K562 (cell line): ENCODE results near the gene MYG1. TPM values are rescaled to one million over a fixed set of nuclear protein-coding genes. Genes with fewer than 3 reads are reported as not detected.
A peak's percentile ranks its signal among the peaks of the same experiment; 100 is the strongest.

ENCODE experiments used
- ATAC-seq: fragments of 200-7000 bp; cut with Tn5 transposase; 3 replicates; pipeline ENCODE4 v1.9.1; 2020; ENCODE audit warnings: moderate library complexity
- BruUV-seq: library from RNA; stranded (reverse); fragments of 400-500 nt; replicated peaks from 2 replicates; lab custom pipeline; 2021; lab: Mats Ljungman, UMichigan
- CTCF ChIA-PET: fragments of 300-600 bp; formaldehyde crosslinking; extraction: SDS; loops from one replicate; lab custom pipeline; 2021; ENCODE audit warnings: low intra/inter-chr PET ratio; lab: Yijun Ruan, JAX
- POLR2A ChIA-PET: fragments of 300-600, 350-650 bp; sonication (Branson Sonifier 250); formaldehyde crosslinking; extraction: SDS; loops from one replicate; lab custom pipeline; 2021; ENCODE audit warnings: antibody characterized with exemption, inconsistent platforms; lab: Yijun Ruan, JAX
- DNase-seq, 4 experiments: peaks; one replicate each; pipeline versions ENCODE4 v3.0.0 to v3.0.0-alpha.2; 2011 to 2018; ENCODE audit warnings: low spot score in 3 of 4, mixed read lengths in 3 of 4; ENCODE audit errors: extremely low read depth in 1 of 4
- FAIRE-seq: peaks from 2 replicates; lab custom pipeline; 2011; peaks lifted over from hg19 to GRCh38; lab: Jason Lieb, UNC
- H2AFZ ChIP-seq: 2 replicates; pipeline ENCODE4 v1.6.0; 2011; ENCODE audit warnings: low read depth, low read length, control low read depth, inconsistent platforms
- H3K27ac ChIP-seq: fragments of 200-600 bp; 3 replicates; pipeline ENCODE4 v1.8.0; 2011; ENCODE audit warnings: low read depth, mild to moderate bottlenecking, control low read depth, inconsistent platforms, low read length, moderate library complexity, mixed read lengths; ENCODE audit errors: extremely low read depth
- H3K27me3 ChIP-seq, 2 experiments: fragments of 300-600 bp in 1 of 2; 2 replicates in 1 of 2; 3 replicates in 1 of 2; pipeline versions ENCODE4 v1.6.0 to v1.8.0; 2011; ENCODE audit warnings: inconsistent platforms in 2 of 2, low read length in 2 of 2, mild to moderate bottlenecking in 1 of 2, mixed read lengths in 1 of 2, moderate library complexity in 1 of 2; ENCODE audit not compliant: control insufficient read depth in 2 of 2, insufficient read depth in 2 of 2
- H3K36me3 ChIP-seq: fragments of 300-600 bp; 3 replicates; pipeline ENCODE4 v1.8.0; 2011; ENCODE audit warnings: mild to moderate bottlenecking, low read length, inconsistent platforms; ENCODE audit not compliant: control insufficient read depth, insufficient read depth
- H3K4me1 ChIP-seq, 2 experiments: fragments of 200-600 bp in 1 of 2; replicated peaks in 1 of 2; 2 replicates in 1 of 2; 3 replicates in 1 of 2; pipeline versions ENCODE4 v1.5.1 to v1.8.0; 2011; ENCODE audit warnings: inconsistent platforms in 2 of 2, low read length in 2 of 2, mild to moderate bottlenecking in 1 of 2, mixed read lengths in 1 of 2, moderate library complexity in 1 of 2; ENCODE audit not compliant: control insufficient read depth in 2 of 2, insufficient read depth in 2 of 2
- H3K4me2 ChIP-seq: 2 replicates; pipeline ENCODE4 v1.6.1; 2011; ENCODE audit warnings: low read length, control low read depth, inconsistent platforms, mixed read lengths; ENCODE audit not compliant: insufficient read depth
- H3K4me3 ChIP-seq: fragments of 200-600 bp; sonication (generic), shearing (Covaris generic); 2 replicates; pipeline ENCODE4 v1.5.1; 2016; ENCODE audit warnings: control low read depth, inconsistent platforms
- H3K79me2 ChIP-seq: fragments of 200-600 bp; 3 replicates; pipeline ENCODE4 v1.8.0; 2011; ENCODE audit warnings: low read length, inconsistent platforms; ENCODE audit not compliant: control insufficient read depth, insufficient read depth
- H3K9ac ChIP-seq, 2 experiments: 2 replicates each; pipeline versions ENCODE4 v1.6.0 to v1.6.1; 2011; ENCODE audit warnings: low read depth in 2 of 2, low read length in 2 of 2, control low read depth in 1 of 2, inconsistent platforms in 1 of 2, mild to moderate bottlenecking in 1 of 2, mixed read lengths in 1 of 2; ENCODE audit not compliant: insufficient read depth in 1 of 2
- H3K9me1 ChIP-seq: one replicate; pipeline ENCODE4 v1.6.0; 2011; ENCODE audit warnings: inconsistent platforms, mild to moderate bottlenecking, low read length, moderate library complexity; ENCODE audit not compliant: control insufficient read depth, insufficient read depth
- H3K9me3 ChIP-seq: replicated peaks from 2 replicates; pipeline ENCODE4 v1.5.1; 2011; ENCODE audit warnings: low read depth, low read length, inconsistent platforms; ENCODE audit not compliant: control insufficient read depth, insufficient read depth
- H4K20me1 ChIP-seq: replicated peaks from 2 replicates; pipeline ENCODE4 v1.6.1; 2011; ENCODE audit warnings: low read length, inconsistent platforms, mixed read lengths; ENCODE audit not compliant: control insufficient read depth, insufficient read depth
- ILK ChIP-seq: fragments of 450-650 bp; IDR thresholded peaks from 2 replicates; pipeline ENCODE4 v1.6.1; 2016; ENCODE audit warnings: missing genetic modification characterization, low read depth, mild to moderate bottlenecking, missing compliant biosample characterization, moderate library complexity, borderline replicate concordance
- KAT2B ChIP-seq: IDR thresholded peaks from one replicate; pipeline ENCODE4 v1.6.1; 2012; ENCODE audit warnings: low read depth, mild to moderate bottlenecking, control low read depth, inconsistent platforms, low read length, moderate library complexity
- MECOM ChIP-seq: fragments of 250-450 bp; sonication (Bioruptor Pico); IDR thresholded peaks from 2 replicates; pipeline ENCODE4 v1.8.0; 2022; ENCODE audit warnings: inconsistent platforms
- RBM14 ChIP-seq: fragments of 200-400 bp; formaldehyde crosslinking; IDR thresholded peaks from 2 replicates; pipeline ENCODE4 v1.6.1; 2018; ENCODE audit warnings: low read depth, mild to moderate bottlenecking, low read length, moderate library complexity, borderline replicate concordance; ENCODE audit not compliant: insufficient read depth
- TRIM24 ChIP-seq, 2 experiments: fragments of 450-650 bp; IDR thresholded peaks; 2 replicates each; pipeline ENCODE4 v1.6.1; 2016
- ZNF77 ChIP-seq: fragments of 250-450 bp; sonication (Bioruptor Pico); IDR thresholded peaks from 2 replicates; pipeline ENCODE4 v1.5.0; 2020
- WGBS: fragments of 100-300 bp; shearing (Covaris generic); methylation state at CpG from one replicate; pipeline ENCODE4 v1.1.6; 2016; ENCODE audit warnings: low coverage, mixed read lengths; ENCODE audit not compliant: insufficient coverage; ENCODE audit errors: missing lambda C conversion rate; 5-methylcytosine and 5-hydroxymethylcytosine counted together
- in situ Hi-C: fragments of 300-500 bp; cut with MboI; formaldehyde crosslinking; loops from 4 replicates; pipeline ENCODE4 v1.15.0; 2018; ENCODE audit warnings: inconsistent platforms, mixed read lengths
- intact Hi-C: fragments of 100-400 bp; cut with micrococcal nuclease; formaldehyde crosslinking; loops from 2 replicates; pipeline ENCODE4 v1.14.2; 2022
- polyA plus RNA-seq, 8 experiments: library from polyadenylated mRNA; depleted of rRNA in 4 of 8; stranded (reverse) in 5 of 8; unstranded in 3 of 8; fragments of >200 nt; fragmentation: Nextera tagmentation in 2 of 8; fragmentation: Illumina TruSeq in 1 of 8; extraction: Ambion mirVana in 2 of 8; extraction: Trizol in 1 of 8; gene quantifications; 2 replicates each; pipeline versions ENCODE4 v1.2.1 to v1.2.3, GENCODE V29; 2011 to 2014; ENCODE audit warnings: inconsistent platforms in 1 of 8, missing spikeins in 1 of 8
- total RNA-seq, 7 experiments: library from RNA; depleted of rRNA in 6 of 7; stranded (reverse); fragments of >200 nt in 6 of 7; fragmentation: Illumina TruSeq in 2 of 7; extraction: Trizol in 2 of 7; gene quantifications; 2 replicates each; pipeline versions ENCODE4 v1.2.1 to v1.2.3, GENCODE V29; 2011 to 2021; ENCODE audit warnings: low replicate concordance in 1 of 7
- TF ChIP-seq, protein P1 (sequence below): sonication (generic); formaldehyde crosslinking; IDR thresholded peaks from 2 replicates; pipeline ENCODE4 v1.8.1; 2023; ENCODE audit warnings: mild to moderate bottlenecking, missing genetic modification reagents
- TF ChIP-seq, protein P2 (sequence below): fragments of 450-650 bp; IDR thresholded peaks from 2 replicates; pipeline ENCODE4 v1.6.1; 2016; ENCODE audit warnings: low read depth
- TF ChIP-seq, protein P3 (sequence below), 3 experiments: IDR thresholded peaks in 2 of 3; conservative IDR thresholded peaks in 1 of 3; 2 replicates each; pipeline ENCODE4 v1.5.1; 2011 to 2012; ENCODE audit warnings: low read length in 3 of 3, mild to moderate bottlenecking in 3 of 3, control low read depth in 2 of 3, improper control_type of control experiment in 1 of 3, inconsistent platforms in 1 of 3, low read depth in 1 of 3, mixed read lengths in 1 of 3, moderate library complexity in 1 of 3; ENCODE audit not compliant: insufficient read depth in 2 of 3

Gene MYG1
- total and polyA plus RNA-seq, 9 of the 15 experiments (the other 6 are each of a cell fraction or from before 2014, with no cell fraction given), result 0.45 to 5.6 (median 2.1) TPM

DNA sequence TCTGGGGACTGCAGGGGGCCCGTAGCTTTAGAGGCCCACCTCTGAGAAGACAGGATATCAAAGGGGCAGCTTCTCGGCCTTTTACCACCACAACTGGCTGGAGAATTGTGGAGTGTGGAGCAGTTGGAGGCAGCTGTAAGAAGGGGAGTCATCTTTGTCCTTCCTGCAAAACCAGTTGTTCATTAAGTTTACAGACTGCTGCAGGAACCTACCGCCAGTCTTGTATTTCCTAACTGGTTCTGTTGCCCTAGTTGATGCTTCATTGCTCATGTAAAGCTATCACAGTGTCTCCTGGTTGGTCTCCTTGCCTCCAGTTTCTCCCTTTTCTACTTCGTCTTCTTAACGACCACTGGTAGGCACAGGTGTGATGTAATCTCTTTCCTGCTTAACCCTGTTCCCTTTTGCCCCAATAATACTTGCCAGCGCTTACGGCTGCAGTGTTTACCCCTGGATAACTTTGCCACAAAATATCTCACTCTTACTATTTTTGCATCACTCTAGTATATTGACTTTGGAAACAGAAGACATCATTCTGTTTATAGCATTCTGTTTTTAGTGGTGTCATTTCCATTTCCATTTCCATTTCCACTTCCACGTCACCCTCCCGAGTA lies 19.5 kb upstream of the MYG1 start:
- no peaks in the 10 kb centered on the region for H3K9me3 ChIP-seq
- no peaks in the 10 kb centered on the region for H3K4me1 ChIP-seq
- H3K9ac ChIP-seq, result peak overlapping the region in 1 of 2 experiments; percentile 65; a peak in 1 of 4 replicates
- H3K4me3 ChIP-seq, result no peak overlapping the region
- no peak for ATAC-seq
- CTCF ChIA-PET, result no interaction called here
- in situ Hi-C loops, result no loop called here
- FAIRE-seq, result no peak
- POLR2A ChIA-PET, result interaction anchor here (0.8 to 3.2 kb wide), 4 partner anchors 12 to 25 kb away, joined by 3 to 22 read pairs (median 10); partner anchors contain the start of gene ESPL1
- no peak overlapping the region for H2AFZ ChIP-seq
- H3K36me3 ChIP-seq, result peaks cover 90% of the 10 kb centered on the region
- 92% methylated on average over 9 of the region's 9 CpGs for WGBS
- H4K20me1 ChIP-seq, result no peaks in the 10 kb centered on the region; the same call in 1 of the 2 replicates
- H3K4me2 ChIP-seq, result no peak overlapping the region
- DNase-seq, result no peak
- H3K9me1 ChIP-seq, result no peaks in the 10 kb centered on the region
- no peaks in the 10 kb centered on the region for H3K27me3 ChIP-seq
- intact Hi-C loops, result no loop called here
- H3K27ac ChIP-seq, result no peak overlapping the region
- BruUV-seq, result no TSS peak
- H3K79me2 ChIP-seq, result no peaks in the 10 kb centered on the region
- TF ChIP-seq, protein P1, sequence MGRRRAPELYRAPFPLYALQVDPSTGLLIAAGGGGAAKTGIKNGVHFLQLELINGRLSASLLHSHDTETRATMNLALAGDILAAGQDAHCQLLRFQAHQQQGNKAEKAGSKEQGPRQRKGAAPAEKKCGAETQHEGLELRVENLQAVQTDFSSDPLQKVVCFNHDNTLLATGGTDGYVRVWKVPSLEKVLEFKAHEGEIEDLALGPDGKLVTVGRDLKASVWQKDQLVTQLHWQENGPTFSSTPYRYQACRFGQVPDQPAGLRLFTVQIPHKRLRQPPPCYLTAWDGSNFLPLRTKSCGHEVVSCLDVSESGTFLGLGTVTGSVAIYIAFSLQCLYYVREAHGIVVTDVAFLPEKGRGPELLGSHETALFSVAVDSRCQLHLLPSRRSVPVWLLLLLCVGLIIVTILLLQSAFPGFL (CRISPR knock-in tag), result no peak
- TF ChIP-seq, protein P2, sequence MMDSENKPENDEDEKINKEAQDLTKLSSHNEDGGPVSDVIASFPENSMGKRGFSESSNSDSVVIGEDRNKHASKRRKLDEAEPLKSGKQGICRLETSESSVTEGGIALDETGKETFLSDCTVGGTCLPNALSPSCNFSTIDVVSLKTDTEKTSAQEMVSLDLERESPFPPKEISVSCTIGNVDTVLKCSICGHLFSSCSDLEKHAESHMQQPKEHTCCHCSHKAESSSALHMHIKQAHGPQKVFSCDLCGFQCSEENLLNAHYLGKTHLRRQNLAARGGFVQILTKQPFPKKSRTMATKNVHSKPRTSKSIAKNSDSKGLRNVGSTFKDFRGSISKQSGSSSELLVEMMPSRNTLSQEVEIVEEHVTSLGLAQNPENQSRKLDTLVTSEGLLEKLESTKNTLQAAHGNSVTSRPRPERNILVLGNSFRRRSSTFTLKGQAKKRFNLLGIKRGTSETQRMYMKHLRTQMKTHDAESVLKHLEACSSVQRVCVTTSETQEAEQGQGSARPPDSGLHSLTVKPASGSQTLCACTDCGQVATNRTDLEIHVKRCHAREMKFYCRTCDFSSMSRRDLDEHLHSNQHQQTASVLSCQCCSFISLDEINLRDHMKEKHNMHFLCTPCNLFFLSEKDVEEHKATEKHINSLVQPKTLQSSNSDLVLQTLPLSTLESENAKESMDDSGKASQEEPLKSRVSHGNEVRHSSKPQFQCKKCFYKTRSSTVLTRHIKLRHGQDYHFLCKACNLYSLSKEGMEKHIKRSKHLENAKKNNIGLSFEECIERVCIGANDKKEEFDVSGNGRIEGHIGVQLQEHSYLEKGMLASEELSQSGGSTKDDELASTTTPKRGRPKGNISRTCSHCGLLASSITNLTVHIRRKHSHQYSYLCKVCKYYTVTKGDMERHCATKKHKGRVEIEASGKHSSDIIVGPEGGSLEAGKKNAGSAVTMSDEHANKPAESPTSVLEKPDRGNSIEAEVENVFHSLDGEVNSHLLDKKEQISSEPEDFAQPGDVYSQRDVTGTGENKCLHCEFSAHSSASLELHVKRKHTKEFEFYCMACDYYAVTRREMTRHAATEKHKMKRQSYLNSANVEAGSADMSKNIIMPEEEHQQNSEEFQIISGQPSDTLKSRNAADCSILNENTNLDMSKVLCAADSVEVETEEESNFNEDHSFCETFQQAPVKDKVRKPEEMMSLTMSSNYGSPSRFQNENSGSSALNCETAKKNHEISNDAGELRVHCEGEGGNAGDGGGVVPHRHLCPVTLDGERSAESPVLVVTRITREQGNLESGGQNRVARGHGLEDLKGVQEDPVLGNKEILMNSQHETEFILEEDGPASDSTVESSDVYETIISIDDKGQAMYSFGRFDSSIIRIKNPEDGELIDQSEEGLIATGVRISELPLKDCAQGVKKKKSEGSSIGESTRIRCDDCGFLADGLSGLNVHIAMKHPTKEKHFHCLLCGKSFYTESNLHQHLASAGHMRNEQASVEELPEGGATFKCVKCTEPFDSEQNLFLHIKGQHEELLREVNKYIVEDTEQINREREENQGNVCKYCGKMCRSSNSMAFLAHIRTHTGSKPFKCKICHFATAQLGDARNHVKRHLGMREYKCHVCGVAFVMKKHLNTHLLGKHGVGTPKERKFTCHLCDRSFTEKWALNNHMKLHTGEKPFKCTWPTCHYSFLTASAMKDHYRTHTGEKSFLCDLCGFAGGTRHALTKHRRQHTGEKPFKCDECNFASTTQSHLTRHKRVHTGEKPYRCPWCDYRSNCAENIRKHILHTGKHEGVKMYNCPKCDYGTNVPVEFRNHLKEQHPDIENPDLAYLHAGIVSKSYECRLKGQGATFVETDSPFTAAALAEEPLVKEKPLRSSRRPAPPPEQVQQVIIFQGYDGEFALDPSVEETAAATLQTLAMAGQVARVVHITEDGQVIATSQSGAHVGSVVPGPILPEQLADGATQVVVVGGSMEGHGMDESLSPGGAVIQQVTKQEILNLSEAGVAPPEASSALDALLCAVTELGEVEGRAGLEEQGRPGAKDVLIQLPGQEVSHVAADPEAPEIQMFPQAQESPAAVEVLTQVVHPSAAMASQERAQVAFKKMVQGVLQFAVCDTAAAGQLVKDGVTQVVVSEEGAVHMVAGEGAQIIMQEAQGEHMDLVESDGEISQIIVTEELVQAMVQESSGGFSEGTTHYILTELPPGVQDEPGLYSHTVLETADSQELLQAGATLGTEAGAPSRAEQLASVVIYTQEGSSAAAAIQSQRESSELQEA, result no peak
- TF ChIP-seq TRIM24 (IDR thresholded peaks at IDR 0.05) (no peak), KAT2B (no peak), RBM14 (no peak), ZNF77 (CRISPR knock-in tag) (no peak), MECOM (CRISPR knock-in tag) (no peak), ILK (tag) (no peak)
- TF ChIP-seq, protein P3, sequence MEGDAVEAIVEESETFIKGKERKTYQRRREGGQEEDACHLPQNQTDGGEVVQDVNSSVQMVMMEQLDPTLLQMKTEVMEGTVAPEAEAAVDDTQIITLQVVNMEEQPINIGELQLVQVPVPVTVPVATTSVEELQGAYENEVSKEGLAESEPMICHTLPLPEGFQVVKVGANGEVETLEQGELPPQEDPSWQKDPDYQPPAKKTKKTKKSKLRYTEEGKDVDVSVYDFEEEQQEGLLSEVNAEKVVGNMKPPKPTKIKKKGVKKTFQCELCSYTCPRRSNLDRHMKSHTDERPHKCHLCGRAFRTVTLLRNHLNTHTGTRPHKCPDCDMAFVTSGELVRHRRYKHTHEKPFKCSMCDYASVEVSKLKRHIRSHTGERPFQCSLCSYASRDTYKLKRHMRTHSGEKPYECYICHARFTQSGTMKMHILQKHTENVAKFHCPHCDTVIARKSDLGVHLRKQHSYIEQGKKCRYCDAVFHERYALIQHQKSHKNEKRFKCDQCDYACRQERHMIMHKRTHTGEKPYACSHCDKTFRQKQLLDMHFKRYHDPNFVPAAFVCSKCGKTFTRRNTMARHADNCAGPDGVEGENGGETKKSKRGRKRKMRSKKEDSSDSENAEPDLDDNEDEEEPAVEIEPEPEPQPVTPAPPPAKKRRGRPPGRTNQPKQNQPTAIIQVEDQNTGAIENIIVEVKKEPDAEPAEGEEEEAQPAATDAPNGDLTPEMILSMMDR (IDR thresholded peaks at IDR 0.05 in 2 of 3, conservative IDR thresholded peaks at IDR 0.05 in 1 of 3; ENCODE audit: insufficient read depth in 2 of 3, low read depth in 1 of 3, low read length in 3 of 3), result no peak
